Endothelial cell of umbilical vein (primary cell): ENCODE results near the gene NEU2.

Experiments used
- CTCF ChIP-seq, 2 donors: IDR thresholded peaks; 1 replicate in 1 of 2; 2 replicates in 1 of 2; pipeline ENCODE4 v1.5.1; 2011; ENCODE audit warnings: low read length in 2 of 2, mild to moderate bottlenecking in 2 of 2, moderate library complexity in 2 of 2, control low read depth in 1 of 2, inconsistent platforms in 1 of 2, low read depth in 1 of 2; ENCODE audit not compliant: insufficient read depth in 1 of 2; ENCODE audit errors: extremely low read depth in 1 of 2
- EZH2 ChIP-seq: IDR thresholded peaks from 2 replicates; pipeline ENCODE4 v1.6.1; 2012; ENCODE audit warnings: borderline replicate concordance, low read depth, mild to moderate bottlenecking, moderate library complexity, low read length, inconsistent platforms; ENCODE audit not compliant: severe bottlenecking
- FOS ChIP-seq: IDR thresholded peaks from 2 replicates; pipeline ENCODE4 v1.6.1; 2011; ENCODE audit warnings: mild to moderate bottlenecking, low read length, moderate library complexity, borderline replicate concordance; ENCODE audit not compliant: insufficient read depth
- MYC ChIP-seq: IDR thresholded peaks from one replicate; pipeline ENCODE4 v1.6.1; 2011; ENCODE audit warnings: mild to moderate bottlenecking, low read depth, low read length
- POLR2A ChIP-seq: IDR thresholded peaks from 2 replicates; pipeline ENCODE4 v1.6.1; 2012; ENCODE audit warnings: low read depth, mild to moderate bottlenecking, control low read depth, low read length
- POLR2AphosphoS5 ChIP-seq: IDR thresholded peaks from 2 replicates; pipeline ENCODE4 v1.6.1; 2012; ENCODE audit warnings: low read depth, mild to moderate bottlenecking, control low read depth, low read length, moderate library complexity; ENCODE audit not compliant: insufficient read depth
- TF ChIP-seq, protein P1 (sequence below): IDR thresholded peaks from 2 replicates; pipeline ENCODE4 v1.6.1; 2011; ENCODE audit not compliant: insufficient read depth, insufficient read length

DNA sequence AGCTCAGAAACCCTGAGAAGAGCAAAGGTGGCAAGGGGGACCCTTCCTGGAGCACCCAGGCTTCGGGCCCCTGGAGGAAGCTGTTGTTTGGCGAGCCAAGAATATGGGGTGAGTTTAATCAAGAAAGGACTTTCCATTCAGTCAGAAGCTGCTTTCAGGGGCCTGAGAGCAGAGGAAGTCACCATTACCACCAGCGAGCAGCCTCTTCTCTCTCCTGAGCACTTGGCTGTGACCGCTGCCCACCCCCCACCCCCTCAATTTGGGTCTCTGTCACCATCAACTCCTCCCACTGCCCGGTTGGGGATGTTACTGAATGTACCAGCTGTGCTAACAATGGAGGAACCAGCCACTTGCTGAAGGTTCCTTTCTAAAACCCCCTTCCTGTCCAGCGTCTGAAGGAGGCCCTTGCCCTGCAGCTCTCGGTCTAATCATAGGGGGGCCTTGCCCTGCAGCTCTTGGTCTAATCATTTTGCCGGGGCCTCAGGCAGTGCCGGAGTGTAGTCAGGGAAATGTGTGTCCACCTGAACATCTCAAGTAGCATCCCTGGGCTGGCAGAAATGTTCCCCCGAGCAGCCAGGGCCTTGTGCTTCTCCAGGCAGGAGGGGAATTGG lies 28.6 kb downstream of the NEU2 start:
- TF ChIP-seq CTCF (IDR thresholded peaks at IDR 0.05; ENCODE audit: extremely low read depth in 1 of 2, insufficient read depth in 1 of 2, low read depth in 1 of 2, low read length in 2 of 2) (no peak), POLR2AphosphoS5 (no peak), MYC (no peak), POLR2A (no peak), EZH2 (no peak), FOS (no peak)
- TF ChIP-seq, protein P1, sequence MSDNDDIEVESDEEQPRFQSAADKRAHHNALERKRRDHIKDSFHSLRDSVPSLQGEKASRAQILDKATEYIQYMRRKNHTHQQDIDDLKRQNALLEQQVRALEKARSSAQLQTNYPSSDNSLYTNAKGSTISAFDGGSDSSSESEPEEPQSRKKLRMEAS, result no peak
